LNCaP clone FGC (cell line): ENCODE measurements around the gene TRIM10.

Experiments used
- DNase-seq: peaks from one replicate; pipeline ENCODE4 v3.0.0-alpha.2; 2011; ENCODE audit warnings: low read depth
- H3K4me3 ChIP-seq: 2 replicates; pipeline ENCODE4 v1.5.1; 2011; ENCODE audit warnings: mild to moderate bottlenecking, low read depth, low read length, control low read depth
- TF ChIP-seq, protein P1 (sequence below): IDR thresholded peaks from 2 replicates; pipeline ENCODE4 v1.5.1; 2012; ENCODE audit warnings: mild to moderate bottlenecking; ENCODE audit not compliant: control insufficient read depth, insufficient read depth; ENCODE audit errors: extremely low read depth

TRIM10 gene

DNA sequence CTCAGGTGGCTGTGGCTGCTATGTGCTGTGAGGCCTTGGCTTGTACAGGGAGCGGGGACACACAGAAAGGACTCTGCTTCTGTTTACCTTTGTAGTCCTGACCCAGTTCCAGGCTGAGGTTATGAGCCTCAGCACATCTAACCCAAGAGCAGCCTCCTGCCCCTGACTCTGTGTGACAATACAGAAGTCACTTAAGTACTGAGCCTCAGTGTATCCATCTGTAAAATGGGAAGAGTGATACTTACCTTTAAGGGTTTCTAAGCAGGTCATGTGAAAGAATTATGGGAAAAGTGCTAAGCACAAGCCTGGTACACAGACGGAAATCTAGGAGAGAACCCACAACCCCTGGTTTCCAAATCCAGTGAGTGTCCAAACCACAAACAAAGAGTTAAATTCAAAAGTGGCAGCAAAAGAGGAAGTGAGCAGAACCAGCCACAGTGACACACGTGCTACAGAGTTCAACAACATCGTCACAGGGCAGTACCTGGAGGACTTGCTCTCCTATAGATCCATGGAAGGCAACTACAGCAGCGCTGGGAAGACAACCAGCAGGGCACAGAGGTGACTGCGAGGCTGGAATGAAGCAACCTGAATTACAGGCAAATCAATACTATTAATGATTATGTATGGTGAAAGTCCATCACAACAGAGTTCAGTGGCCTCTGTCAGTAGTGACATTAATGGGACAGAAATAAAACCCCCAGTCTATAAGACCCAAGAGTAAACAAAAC lies 39.7 kb upstream of the TRIM10 start:
- DNase-seq = no peak
- TF ChIP-seq, protein P1, sequence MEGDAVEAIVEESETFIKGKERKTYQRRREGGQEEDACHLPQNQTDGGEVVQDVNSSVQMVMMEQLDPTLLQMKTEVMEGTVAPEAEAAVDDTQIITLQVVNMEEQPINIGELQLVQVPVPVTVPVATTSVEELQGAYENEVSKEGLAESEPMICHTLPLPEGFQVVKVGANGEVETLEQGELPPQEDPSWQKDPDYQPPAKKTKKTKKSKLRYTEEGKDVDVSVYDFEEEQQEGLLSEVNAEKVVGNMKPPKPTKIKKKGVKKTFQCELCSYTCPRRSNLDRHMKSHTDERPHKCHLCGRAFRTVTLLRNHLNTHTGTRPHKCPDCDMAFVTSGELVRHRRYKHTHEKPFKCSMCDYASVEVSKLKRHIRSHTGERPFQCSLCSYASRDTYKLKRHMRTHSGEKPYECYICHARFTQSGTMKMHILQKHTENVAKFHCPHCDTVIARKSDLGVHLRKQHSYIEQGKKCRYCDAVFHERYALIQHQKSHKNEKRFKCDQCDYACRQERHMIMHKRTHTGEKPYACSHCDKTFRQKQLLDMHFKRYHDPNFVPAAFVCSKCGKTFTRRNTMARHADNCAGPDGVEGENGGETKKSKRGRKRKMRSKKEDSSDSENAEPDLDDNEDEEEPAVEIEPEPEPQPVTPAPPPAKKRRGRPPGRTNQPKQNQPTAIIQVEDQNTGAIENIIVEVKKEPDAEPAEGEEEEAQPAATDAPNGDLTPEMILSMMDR = no peak
- H3K4me3 ChIP-seq = no peak overlapping the region

DNA sequence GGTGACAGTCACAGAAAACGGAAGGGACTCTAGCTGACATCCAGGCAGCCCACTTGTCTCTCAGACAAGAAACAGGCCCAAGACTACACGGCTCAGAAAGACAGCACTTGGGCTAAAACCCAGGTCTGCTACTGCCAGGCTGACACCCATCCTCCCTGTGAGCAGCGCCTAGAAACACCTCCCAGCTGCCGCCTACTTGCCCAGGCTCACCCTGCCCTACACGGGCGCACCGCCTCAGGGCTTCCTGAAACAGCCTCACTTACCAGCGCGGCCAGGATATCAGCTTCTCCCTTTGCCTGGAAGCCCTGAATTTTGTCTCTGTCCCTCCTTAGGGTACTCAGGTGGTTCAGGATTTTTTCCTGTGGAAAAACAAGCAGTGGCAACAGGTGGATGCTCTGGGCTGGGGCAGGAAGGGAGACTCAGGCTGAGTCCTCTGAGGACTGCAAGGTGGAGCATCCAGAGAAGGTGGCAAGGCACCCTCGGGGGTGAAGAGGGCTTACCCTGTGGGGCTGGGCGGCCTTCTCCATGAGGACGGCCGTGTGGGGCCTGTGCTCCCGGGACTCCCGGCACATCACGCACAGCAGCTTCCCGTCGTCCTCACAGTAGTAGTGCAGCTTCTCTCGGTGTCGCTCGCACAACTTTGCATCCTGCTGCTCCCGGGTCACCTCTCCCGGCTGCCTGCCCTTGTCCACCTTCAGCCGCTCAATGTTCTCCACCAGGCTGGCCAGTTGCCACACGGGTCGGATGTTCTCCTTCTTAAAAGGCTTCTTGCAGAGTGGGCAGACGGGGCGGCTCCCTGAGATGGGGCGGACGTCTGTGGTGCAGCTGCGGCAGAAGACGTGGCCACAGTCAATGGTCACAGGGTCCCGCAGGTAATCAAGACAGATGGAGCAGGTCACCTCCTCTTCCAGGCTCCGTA lies 37.4 kb upstream of the TRIM10 start:
- no peak overlapping the region for H3K4me3 ChIP-seq
- TF ChIP-seq, protein P1 = no peak
- DNase-seq = no peak

DNA sequence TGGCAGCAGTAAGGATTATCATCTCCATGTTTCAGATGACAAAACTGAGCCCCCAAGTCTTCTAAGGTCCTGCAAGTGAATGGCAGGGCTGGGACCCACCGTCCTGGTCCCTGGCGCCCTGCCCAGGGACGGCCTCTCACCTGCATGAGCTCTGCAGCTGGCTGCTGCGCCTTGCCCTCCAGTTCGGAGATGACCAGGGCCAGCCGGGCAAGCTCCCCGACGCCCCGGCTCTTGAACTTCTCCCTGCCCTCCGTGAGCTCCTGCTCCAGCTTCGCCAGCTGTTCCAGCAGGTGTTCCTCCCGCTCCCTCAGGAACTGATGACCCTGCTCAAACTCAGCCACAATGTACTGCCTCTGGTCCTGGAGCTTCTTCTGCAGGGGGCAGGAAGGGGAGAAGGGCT lies 35.4 kb upstream of the TRIM10 start:
- TF ChIP-seq, protein P1 = no peak
- H3K4me3 ChIP-seq = no peak overlapping the region
- no peak for DNase-seq

DNA sequence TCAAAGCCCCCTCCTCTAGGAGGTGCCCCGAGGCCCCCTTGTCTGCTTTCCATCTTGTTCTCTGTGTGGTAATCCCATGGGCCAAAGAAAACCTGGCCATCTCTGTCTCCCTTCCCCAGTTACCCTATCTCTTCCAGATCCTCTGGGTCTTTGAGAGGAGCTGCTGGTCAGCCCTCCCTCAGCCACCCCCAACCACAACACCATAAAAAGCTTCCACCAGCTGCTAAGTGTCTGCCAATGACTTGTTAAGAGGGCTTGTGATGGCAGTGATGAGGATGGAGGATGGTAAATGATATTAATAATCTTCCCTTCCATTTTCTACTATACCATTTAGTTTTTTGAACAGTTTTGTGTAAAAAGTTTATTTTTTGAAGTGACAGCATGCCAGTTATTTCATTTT lies 34.9 kb upstream of the TRIM10 start:
- TF ChIP-seq, protein P1 = no peak
- H3K4me3 ChIP-seq = no peak overlapping the region
- no peak for DNase-seq

DNA sequence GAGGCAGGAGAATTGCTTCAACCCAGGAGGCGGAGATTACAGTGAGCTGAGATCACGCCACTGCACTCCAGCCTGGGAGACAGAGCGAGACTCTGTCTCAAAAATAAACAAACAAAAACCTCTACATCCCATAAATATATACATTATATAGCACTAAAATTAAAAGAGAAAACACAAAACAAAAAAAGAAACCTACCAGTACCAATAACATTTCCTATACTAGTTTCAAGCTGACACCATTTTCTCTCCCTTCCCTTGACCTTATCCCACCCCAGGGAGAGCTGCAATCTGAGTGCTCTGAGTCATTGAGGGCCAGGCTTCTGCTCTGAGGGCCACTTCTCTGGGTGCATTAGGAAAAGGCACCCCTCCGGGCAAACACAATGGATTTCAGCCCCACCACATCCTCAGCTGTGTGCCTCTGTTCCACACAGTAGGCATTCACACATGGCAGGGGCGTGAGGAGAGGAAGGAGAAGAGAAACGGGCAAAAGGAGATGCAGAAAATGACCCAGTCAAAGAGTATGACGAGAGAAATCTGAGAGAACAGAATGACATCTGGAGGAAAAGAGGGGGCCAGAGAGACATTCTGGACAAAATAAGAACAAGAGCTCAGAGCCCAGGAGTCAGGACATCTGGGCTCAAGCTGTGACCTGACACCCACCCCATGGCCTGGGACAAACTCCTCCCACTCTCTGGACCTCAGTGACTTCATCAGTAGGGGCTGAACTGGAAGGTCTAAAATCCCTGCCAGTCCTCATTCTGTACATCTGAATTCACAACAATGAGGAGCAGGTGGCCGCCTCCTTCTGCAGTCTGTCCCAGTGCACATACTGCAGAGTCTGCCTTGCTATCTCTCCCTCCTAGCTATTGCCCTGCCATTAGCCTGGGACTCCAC lies 34.0 kb upstream of the TRIM10 start:
- no peak for DNase-seq
- TF ChIP-seq, protein P1 = no peak
- H3K4me3 ChIP-seq = no peak overlapping the region

DNA sequence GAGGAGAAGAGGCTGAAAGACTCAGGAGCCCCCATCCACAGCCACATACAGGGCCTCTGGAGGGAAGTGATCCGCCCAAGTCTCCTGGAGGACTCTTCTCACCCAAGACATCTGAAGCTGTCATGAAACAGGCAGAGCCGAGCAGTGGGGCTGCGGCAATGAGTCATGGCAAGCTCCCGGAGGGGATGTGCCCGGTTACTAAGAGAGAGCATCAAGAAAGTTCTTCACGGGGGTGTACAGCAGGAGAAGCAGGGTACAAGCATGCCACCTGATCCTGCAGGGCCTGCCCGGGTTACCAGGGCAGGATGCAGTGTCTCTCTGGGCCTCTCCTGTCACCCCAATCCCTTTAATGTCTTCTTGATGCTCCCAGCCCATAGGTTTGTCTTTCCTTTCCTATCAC lies 31.1 kb upstream of the TRIM10 start:
- H3K4me3 ChIP-seq = no peak overlapping the region
- no peak for DNase-seq
- TF ChIP-seq, protein P1 = no peak
